T-helper 1 cell treated with Interleukin-12 subunit alpha and Interleukin-12 subunit beta and Interleukin-4 antibody, amounts not matched to agents 30 μg/mL and 1 μg/mL, for 36 hours (primary cell): ENCODE measurements around the gene RXRA.

Experiments used
- H3K27ac Mint-ChIP-seq: one replicate; pipeline ENCODE4 v1.8.0; 2021; ENCODE audit warnings: mild to moderate bottlenecking, mixed read lengths
- H3K27me3 Mint-ChIP-seq: one replicate; pipeline ENCODE4 v1.8.0; 2021; ENCODE audit warnings: low read depth, mixed read lengths
- H3K36me3 Mint-ChIP-seq: one replicate; pipeline ENCODE4 v1.8.0; 2021; ENCODE audit warnings: low read depth, mixed read lengths
- H3K4me1 Mint-ChIP-seq: one replicate; pipeline ENCODE4 v1.8.0; 2021; ENCODE audit warnings: low read depth, mixed read lengths
- H3K4me3 Mint-ChIP-seq: one replicate; pipeline ENCODE4 v1.8.0; 2021; ENCODE audit warnings: mild to moderate bottlenecking, moderate library complexity, mixed read lengths
- H3K9me3 Mint-ChIP-seq: one replicate; pipeline ENCODE4 v1.8.0; 2021; ENCODE audit warnings: mixed read lengths

Gene RXRA

GRCh38 chr9:134355158-134355557 is 28.9 kb downstream of the RXRA start:
- no peaks in the 10 kb centered on the region for H3K27me3 Mint-ChIP-seq
- H3K9me3 Mint-ChIP-seq = no peaks in the 10 kb centered on the region
- H3K36me3 Mint-ChIP-seq = no peaks in the 10 kb centered on the region
- H3K4me1 Mint-ChIP-seq = no peaks in the 10 kb centered on the region
- no peak overlapping the region for H3K27ac Mint-ChIP-seq
- H3K4me3 Mint-ChIP-seq = no peak overlapping the region

GRCh38 chr9:134355561-134356279 is 29.5 kb downstream of the RXRA start:
- Mint-ChIP-seq H3K4me3 (no peak overlapping the region), H3K27me3 (no peaks in the 10 kb centered on the region), H3K36me3 (no peaks in the 10 kb centered on the region), H3K27ac (no peak overlapping the region), H3K9me3 (no peaks in the 10 kb centered on the region), H3K4me1 (no peaks in the 10 kb centered on the region)

DNA sequence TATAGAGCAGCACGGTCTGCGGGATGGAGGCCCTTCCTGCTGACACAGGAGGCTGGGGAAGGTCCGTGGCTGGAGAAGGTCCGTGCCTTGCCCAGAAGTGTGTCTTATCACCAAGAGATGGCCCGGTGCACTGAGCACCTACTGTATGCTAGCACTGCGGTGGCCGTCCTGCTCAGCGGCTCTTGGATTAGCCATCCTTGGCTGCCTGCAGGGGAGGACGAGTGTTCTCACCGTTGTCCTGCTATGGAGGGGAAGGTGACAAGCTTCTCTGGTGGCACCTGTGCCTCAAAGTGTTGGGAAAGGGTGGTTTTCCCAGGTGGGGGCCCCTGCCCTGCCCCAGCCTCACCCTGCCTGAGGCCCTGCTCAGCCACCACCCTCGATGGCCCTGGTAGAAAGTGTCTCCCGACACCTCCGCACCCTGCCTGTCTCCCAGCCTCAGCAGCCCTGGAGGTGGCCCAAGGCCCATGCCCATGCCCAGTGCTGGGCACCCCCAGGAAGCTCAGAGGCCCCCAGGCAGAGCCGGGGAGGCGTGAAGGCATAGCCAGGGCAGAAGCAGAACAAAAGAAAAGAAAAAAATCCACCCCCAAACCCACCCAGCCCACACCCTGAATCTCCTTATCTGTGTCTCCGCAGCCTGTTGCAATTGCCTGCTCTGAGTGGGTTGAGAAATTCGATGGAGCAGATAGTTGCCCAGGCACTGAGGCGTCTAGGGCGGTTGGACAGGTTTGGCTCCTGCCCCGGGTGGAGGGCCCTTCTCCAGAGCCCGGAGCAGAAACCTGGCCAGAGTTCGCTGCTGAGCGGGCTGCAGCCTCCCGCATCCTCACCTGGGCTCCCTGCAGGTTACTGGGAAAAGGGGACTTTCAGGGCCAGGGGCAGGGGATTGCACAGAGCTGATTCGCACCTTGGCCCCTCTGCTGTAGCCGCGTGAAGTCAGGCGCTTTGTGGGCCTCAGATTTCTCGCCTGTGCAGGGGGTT is 30.5 kb downstream of the RXRA start:
- no peaks in the 10 kb centered on the region for H3K4me1 Mint-ChIP-seq
- H3K9me3 Mint-ChIP-seq = no peaks in the 10 kb centered on the region
- no peak overlapping the region for H3K27ac Mint-ChIP-seq
- no peak overlapping the region for H3K4me3 Mint-ChIP-seq
- H3K36me3 Mint-ChIP-seq = no peaks in the 10 kb centered on the region
- no peaks in the 10 kb centered on the region for H3K27me3 Mint-ChIP-seq

- Mint-ChIP-seq H3K9me3 (no peaks in the 10 kb centered on the region), H3K27ac (no peak overlapping the region), H3K4me3 (no peak overlapping the region), H3K27me3 (no peaks in the 10 kb centered on the region), H3K4me1 (no peaks in the 10 kb centered on the region), H3K36me3 (no peaks in the 10 kb centered on the region)
These were observed 31.4 kb downstream of the RXRA start for GRCh38 chr9:134357631-134358025.

- Mint-ChIP-seq H3K4me1 (no peaks in the 10 kb centered on the region), H3K27me3 (no peaks in the 10 kb centered on the region), H3K4me3 (no peak overlapping the region), H3K9me3 (no peaks in the 10 kb centered on the region), H3K27ac (no peak overlapping the region), H3K36me3 (no peaks in the 10 kb centered on the region)
These were observed 31.9 kb downstream of the RXRA start for GRCh38 chr9:134358026-134358661.

DNA sequence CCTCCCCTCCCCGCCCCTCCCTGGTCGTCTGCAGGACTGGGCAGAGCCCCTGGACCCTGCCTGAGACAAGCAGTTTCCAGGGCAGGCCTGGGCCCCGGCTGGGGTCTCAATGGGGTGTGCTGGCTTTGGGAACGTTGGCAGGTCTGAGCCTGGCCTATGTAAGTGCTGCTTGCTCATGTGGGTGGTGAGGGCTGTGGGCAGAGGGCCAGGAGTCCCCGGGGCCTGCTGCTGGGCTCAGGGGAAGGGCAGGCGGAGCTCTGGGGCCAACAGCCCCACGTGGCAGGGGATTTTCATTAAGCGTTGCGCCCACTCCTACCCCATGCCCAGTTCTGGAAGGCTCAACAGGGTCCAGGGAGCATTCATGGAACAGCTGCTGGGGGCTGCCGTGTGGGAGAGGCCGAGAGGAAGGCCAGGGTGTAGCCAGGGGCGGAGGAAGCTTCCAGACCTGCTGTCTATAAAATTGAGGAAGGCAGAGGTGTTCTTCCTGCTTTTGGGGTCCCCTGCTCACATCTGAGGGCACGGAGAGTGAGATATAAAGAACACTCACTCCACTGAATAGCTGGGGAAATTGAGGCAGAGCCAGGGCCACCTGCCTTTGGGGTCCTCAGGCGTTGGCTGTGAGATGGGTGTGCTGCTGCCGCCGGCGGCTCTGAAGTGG is 32.5 kb downstream of the RXRA start:
- no peak overlapping the region for H3K4me3 Mint-ChIP-seq
- H3K9me3 Mint-ChIP-seq = no peaks in the 10 kb centered on the region
- no peaks in the 10 kb centered on the region for H3K27me3 Mint-ChIP-seq
- no peak overlapping the region for H3K27ac Mint-ChIP-seq
- H3K36me3 Mint-ChIP-seq = no peaks in the 10 kb centered on the region
- no peaks in the 10 kb centered on the region for H3K4me1 Mint-ChIP-seq

DNA sequence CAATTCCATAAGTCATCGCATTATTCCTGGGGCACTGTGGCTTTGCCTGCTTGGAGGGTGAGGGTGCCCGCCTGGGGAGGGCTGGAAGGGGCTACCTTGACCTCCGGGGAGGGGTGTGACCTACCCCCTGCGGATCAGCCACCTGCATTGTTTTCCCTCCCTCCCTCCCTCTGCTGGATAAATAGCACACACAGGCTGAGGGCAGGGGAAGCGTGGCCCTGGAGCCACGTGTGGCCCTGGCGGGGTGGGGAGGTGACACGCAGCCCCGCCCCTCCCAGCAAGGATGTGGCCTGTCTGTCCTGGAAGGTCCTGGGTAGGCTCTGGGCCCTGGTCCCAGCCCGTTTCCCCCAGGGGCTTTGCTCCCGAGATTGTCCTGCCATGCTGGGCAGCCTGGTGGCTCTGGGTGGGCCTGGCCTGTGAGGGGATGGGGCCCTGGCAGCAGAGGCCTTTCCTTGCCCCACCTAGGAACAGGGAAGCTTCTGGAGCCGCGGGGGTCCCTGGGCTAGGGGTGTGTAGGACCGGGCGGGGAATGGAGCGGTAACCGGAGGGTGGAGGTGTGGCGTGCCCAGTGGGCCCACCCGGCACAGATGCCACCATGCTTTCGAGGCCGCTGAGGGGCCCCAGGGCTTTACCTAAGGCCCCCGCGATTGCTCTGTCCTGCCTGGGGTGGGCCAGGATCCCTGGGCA is 33.4 kb downstream of the RXRA start:
- no peaks in the 10 kb centered on the region for H3K36me3 Mint-ChIP-seq
- no peaks in the 10 kb centered on the region for H3K4me1 Mint-ChIP-seq
- no peaks in the 10 kb centered on the region for H3K27me3 Mint-ChIP-seq
- H3K27ac Mint-ChIP-seq = no peak overlapping the region
- no peaks in the 10 kb centered on the region for H3K9me3 Mint-ChIP-seq
- H3K4me3 Mint-ChIP-seq = no peak overlapping the region

- Mint-ChIP-seq H3K4me3 (no peak overlapping the region), H3K9me3 (no peaks in the 10 kb centered on the region), H3K27me3 (no peaks in the 10 kb centered on the region), H3K27ac (no peak overlapping the region), H3K36me3 (no peaks in the 10 kb centered on the region), H3K4me1 (no peaks in the 10 kb centered on the region)
These were observed 34.0 kb downstream of the RXRA start for GRCh38 chr9:134360180-134360759.

GRCh38 chr9:134360897-134361296 is 34.6 kb downstream of the RXRA start:
- H3K27ac Mint-ChIP-seq = no peak overlapping the region
- no peak overlapping the region for H3K4me3 Mint-ChIP-seq
- H3K9me3 Mint-ChIP-seq = no peaks in the 10 kb centered on the region
- no peaks in the 10 kb centered on the region for H3K27me3 Mint-ChIP-seq
- no peaks in the 10 kb centered on the region for H3K4me1 Mint-ChIP-seq
- no peaks in the 10 kb centered on the region for H3K36me3 Mint-ChIP-seq

GRCh38 chr9:134361426-134361825 is 35.2 kb downstream of the RXRA start:
- Mint-ChIP-seq H3K27ac (no peak overlapping the region), H3K36me3 (no peaks in the 10 kb centered on the region), H3K27me3 (no peaks in the 10 kb centered on the region), H3K4me1 (no peaks in the 10 kb centered on the region), H3K4me3 (no peak overlapping the region), H3K9me3 (no peaks in the 10 kb centered on the region)

- no peaks in the 10 kb centered on the region for H3K36me3 Mint-ChIP-seq
- H3K4me1 Mint-ChIP-seq = no peaks in the 10 kb centered on the region
- no peaks in the 10 kb centered on the region for H3K9me3 Mint-ChIP-seq
- H3K27ac Mint-ChIP-seq = no peak overlapping the region
- no peak overlapping the region for H3K4me3 Mint-ChIP-seq
- no peaks in the 10 kb centered on the region for H3K27me3 Mint-ChIP-seq
These were observed 35.7 kb downstream of the RXRA start for GRCh38 chr9:134361843-134362414.

GRCh38 chr9:134363450-134363849 is 37.2 kb downstream of the RXRA start:
- Mint-ChIP-seq H3K36me3 (no peaks in the 10 kb centered on the region), H3K27ac (no peak overlapping the region), H3K27me3 (no peaks in the 10 kb centered on the region), H3K9me3 (no peaks in the 10 kb centered on the region), H3K4me1 (no peaks in the 10 kb centered on the region), H3K4me3 (no peak overlapping the region)

- Mint-ChIP-seq H3K27ac (no peak overlapping the region), H3K9me3 (no peaks in the 10 kb centered on the region), H3K4me3 (no peak overlapping the region), H3K36me3 (no peaks in the 10 kb centered on the region), H3K27me3 (no peaks in the 10 kb centered on the region), H3K4me1 (no peaks in the 10 kb centered on the region)
These were observed 38.3 kb downstream of the RXRA start for GRCh38 chr9:134364391-134365114.
